Fibroblast of pulmonary artery (primary cell): ENCODE measurements around the gene SEC31A.
"Not testable (repeated sequence)": the region's sequence is repeated elsewhere in the genome, so short reads cannot be mapped to it uniquely, and the experiment has no call there.

Source experiments
- DNase-seq: peaks from one replicate; pipeline ENCODE4 v3.0.0-alpha.2; 2010; ENCODE audit warnings: low read depth
- H3K4me3 ChIP-seq: replicated peaks from 2 replicates; pipeline ENCODE4 v1.5.1; 2011; ENCODE audit warnings: low read depth, mild to moderate bottlenecking, control low read depth, low read length, moderate library complexity
- CTCF ChIP-seq: IDR thresholded peaks from 2 replicates; pipeline ENCODE4 v1.5.1; 2011; ENCODE audit warnings: mild to moderate bottlenecking, control low read depth, low read length, inconsistent platforms; ENCODE audit errors: missing control alignments

The SEC31A gene

GRCh38 chr4:82885410-82885809 is 5.5 kb downstream of the SEC31A start:
- no peak overlapping the region for H3K4me3 ChIP-seq
- no peak for TF ChIP-seq CTCF
- no peak for DNase-seq

DNA sequence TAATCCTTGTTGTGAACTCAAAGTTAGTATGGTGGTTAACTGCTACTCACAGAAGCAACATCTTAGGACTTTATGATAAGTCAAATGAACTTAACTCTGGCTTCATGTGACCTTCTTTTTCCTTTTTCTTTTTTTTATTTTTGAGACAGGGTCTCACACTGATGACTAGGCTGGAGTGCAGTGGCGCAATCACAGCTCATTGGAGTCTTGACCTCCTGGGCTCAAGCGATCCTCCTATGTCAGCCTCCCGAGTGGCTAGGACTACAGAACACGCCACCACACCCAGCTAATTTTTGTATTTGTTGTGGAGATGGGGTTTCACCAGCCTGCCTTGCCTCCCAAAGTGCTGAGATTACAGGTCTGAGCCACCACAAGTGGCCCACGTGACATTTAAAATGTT is 22.4 kb downstream of the SEC31A start:
- TF ChIP-seq CTCF, result no peak
- no peak overlapping the region for H3K4me3 ChIP-seq
- DNase-seq, result no peak

- TF ChIP-seq CTCF, result no peak
- no peak overlapping the region for H3K4me3 ChIP-seq
- DNase-seq, result peak; percentile 36
Observed at GRCh38 chr4:82866706-82867385, 24.1 kb downstream of the SEC31A start.

GRCh38 chr4:82866033-82866432 is 24.9 kb downstream of the SEC31A start:
- not testable (repeated sequence) for H3K4me3 ChIP-seq, DNase-seq

DNA sequence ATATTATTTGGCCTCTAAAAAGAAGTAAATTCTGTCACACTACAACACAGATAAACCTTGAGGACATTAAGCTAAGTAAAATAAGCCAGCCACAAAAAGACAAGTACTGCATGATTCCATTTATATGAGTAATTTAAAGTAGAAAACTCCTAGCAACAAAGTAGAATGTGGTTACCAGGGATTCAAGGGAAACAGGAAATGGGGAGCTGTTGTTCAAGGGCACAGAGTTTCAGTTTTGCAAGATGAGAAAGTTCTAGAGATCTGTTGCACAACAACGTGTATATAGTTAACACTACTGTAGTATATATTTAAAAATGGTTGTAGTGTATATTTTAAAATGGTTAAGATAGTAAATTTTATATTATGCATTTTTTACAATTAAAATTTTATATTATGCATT is 25.4 kb downstream of the SEC31A start:
- H3K4me3 ChIP-seq, result no peak overlapping the region
- peak; percentile 97 for DNase-seq
- no peak for TF ChIP-seq CTCF

DNA sequence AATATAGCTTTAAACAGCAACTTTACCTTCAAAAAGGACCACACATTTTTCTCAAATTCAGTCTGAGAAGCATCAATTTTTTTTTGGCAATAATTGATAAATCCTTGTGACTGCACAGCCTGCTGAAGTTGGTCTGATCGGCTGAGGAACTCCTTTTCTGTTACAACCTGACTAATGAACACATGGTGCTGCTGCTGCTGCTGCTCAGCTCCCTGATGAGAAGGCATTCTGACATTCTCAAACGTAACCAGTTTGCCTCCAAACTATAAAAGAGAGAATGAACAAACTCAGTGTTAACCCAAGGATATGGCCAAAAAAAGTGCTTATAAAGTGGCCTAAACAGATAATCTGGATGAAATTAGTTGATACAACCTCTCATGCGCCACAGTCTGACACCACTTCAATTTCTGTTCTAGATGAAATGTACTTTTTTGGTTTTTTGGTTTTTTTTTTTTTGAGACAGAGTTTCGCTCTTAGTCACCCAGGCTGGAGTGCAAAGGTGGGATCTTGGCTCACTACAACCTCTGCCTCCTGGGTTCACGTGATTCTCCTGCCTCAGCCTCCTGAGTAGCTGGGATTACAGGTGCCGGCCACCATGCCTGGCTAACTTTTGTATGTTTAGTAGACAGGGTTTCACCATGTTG is 26.5 kb downstream of the SEC31A start:
- no peak for TF ChIP-seq CTCF
- no peak for DNase-seq

GRCh38 chr4:82861529-82861928 is 29.4 kb downstream of the SEC31A start:
- TF ChIP-seq CTCF, result no peak
- DNase-seq, result no peak
- H3K4me3 ChIP-seq, result no peak overlapping the region

More for the DNA sequence above, 26.5 kb downstream of the SEC31A start:
- H3K4me3 ChIP-seq, result no peak overlapping the region

DNA sequence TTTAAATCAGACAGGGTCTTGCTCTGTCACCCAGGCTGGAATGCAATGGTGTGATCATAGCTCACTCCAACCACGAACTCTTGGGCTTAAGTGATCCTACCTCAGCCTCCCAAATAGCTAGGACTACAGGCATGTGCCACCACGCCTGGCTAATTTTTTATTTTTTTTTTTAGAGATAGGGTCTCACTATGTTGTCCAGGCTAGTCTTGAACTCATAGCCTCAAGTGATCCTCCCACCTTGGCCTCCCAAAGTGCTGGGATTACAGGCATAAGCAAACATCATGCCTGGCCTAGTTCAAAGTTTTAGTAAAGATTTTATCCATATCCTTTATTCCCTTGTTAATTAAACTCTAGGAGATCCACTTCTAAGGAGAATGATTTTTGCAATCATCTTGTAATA is 30.5 kb downstream of the SEC31A start:
- H3K4me3 ChIP-seq, DNase-seq: not testable (repeated sequence)
